Activated CD8-positive, alpha-beta memory T cell treated with anti-CD3 and anti-CD28 coated beads, Interleukin-2, amount 50 U/mL, for 4 hours (primary cell): ENCODE results near the gene FHL1.
"Not testable (repeated sequence)": the region's sequence is repeated elsewhere in the genome, so short reads cannot be mapped to it uniquely, and the experiment has no call there.

ENCODE experiments used
- DNase-seq: peaks from one replicate; pipeline ENCODE4 v3.0.0-alpha.2; 2020

The FHL1 gene

GRCh38 chrX:136147976-136148375, 643 bp downstream of the FHL1 start:
- no peak for DNase-seq

- DNase-seq, result no peak
These were observed 1.1 kb downstream of the FHL1 start for GRCh38 chrX:136148391-136148790.

DNA sequence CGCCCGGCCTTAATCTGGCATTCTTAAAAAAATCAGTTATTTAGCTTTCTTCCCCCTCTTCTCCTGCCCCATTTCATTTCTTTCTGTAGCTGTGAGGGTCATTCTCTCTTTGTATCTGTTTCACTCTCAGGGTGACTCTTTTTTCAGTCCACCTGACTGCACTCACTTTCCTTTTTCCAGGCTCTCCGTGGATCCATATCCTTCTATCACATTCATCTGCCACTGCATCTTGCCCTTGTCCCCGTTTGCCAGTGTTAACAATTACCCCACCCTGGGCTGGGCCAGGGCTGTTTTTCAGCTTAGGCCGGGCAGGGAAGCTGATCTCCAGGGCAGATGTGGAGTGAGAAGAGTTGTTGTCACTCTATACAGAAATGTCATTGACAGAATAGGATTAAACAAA, 7.7 kb downstream of the FHL1 start:
- DNase-seq, result no peak

DNA sequence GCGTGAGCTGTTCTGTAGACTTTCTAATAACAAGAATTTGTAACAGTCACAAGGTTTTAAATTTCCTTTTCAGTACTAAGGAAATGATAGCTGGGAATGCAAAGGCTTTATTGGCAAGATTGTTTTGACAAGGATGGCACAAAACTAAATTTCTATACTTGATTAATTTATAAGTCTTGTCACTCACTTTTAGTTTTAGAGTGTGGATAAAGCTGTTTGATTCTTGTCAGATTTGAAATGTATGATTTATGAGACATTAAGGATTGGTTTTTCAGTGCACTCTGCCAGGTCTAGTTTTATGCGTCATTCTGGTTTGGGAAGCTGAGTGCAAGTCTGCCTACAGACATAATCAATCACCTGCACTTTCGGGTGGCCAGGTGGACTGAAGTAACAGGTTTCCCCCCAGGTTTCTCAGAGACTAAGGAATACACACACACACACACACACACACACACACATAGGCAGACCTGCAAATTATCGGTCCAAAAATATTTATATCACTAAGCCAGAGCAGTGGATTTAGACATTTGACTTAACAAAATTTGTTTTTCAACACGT, 9.3 kb downstream of the FHL1 start:
- DNase-seq, result no peak

DNA sequence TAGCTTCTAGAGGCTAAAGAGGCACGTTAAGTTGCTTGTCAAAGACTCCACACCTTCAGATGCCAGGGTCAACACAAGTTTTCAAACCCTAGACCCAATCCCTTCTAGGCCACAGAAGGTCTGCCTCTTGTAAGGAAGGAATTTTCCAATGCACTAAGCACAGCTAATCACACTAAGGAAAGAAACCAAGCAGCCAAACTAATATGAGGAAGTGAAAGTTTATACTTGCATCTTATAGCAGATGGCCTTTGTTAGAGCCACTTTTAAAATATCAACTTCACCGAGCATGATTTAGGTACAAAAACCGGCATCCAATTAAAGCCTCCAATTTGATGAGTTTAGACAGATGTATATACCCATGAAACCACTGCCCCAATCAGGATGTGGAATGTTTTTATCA, 9.9 kb downstream of the FHL1 start:
- DNase-seq, result no peak

DNA sequence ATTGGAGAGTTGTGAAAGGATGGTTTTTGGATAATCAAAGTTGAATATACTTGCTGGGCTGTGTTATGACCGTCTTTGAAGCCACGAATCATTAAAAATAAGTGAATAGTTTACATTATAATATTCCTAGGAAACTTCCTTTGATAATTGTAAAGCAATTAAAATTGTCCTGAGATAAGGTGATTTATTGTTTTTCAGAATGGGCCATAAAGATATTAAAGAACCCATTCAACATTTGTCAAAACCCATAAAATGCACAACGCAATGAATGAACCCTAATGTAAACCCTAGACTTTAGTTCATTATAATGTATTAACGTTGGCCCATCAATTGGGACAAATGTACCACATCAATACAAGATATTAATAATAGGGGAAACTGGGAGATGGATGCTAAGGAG, 11.4 kb downstream of the FHL1 start:
- no peak for DNase-seq

- DNase-seq, result no peak
These were observed 12.3 kb downstream of the FHL1 start for GRCh38 chrX:136159611-136160025.

GRCh38 chrX:136162827-136163570, 15.7 kb downstream of the FHL1 start:
- peak; percentile 37 for DNase-seq

DNA sequence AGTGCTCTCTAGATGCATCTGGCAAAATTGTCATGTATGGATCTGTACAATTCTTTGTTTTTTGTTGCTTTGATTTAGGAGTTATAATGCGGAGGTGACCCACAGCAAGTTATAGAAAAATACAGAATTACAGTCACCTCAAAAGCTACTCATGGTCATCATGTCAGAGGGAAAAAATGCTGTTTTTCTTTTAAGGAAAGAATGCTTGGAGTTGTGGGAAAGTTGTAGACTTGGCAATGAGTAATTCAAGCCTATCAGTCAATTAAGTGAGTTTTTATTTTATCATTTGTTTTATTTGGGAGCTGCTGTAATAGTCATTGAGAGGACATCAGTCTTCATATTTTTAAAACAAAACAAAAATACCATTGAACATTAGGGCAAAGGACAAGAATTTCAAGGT, 16.4 kb downstream of the FHL1 start:
- no peak for DNase-seq

- DNase-seq, result no peak
These were observed 18.1 kb downstream of the FHL1 start for GRCh38 chrX:136165406-136165805.

DNA sequence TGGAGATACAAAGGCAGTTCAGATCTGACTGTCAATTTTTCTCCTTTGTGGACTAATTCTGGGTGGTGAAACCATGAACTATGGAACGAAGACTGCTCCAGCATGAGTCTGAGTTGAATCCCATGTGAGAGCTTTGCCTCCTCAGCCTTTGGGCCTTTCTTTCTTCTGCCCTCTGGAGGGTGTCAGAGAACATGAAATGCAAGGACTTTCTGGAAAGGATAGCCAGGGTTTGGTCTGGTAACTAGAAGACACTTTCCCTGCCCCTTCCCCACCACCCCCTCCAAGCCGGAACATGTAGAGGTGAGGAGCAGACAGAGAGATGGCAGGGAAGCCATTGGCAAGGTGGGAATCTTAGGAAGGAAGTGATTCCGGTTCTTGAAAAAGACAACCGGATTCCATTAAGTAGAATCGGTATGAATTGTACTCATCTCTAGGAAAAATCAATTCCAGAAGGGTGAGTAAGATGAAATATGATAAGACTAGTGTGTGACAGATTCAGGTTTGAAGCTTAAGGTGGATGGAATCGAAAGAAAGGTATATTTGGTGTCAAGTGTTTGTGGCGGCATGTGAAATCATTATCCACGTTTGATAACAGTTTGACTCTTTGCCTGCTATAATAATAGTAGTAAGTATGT, 19.0 kb downstream of the FHL1 start:
- no peak for DNase-seq

GRCh38 chrX:136167989-136168388, 20.7 kb downstream of the FHL1 start:
- not testable (repeated sequence) for DNase-seq

DNA sequence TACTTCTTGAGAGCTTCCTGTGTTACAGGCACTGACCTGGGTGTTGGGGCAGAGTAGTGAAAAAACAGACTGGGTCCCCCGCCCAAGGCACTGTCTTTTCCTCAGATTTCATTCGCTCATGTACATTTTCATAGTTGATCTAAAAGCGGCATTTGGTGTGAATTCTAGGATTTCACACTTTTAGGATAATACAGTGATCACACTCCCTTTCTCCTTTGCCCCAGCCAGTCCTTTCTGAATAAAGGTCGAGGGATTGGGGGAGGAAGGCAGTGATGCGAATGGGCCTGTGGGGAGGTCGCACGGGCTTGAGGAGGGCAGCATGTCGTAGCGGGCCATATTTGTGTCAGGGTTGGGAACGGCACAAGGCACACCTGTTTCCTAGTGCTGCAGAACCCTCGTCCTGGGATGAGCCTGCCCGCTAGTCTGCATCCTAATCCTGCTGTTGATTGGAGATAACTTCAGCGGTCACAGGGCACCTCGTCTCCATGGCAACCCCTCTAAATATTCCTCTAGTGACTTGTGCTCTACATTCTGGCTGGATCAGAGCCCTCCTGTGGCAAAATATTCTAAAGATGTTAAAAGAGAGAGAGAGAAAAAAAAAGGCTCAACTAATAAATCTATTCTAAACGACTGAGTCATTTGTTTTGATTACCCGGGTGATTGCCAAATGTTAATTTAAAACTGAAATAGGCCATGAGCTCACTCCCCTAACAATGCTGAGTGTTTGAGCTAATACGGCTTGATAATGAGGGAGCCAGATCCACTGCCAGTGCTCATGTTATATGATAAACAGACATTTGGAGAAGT, 21.8 kb downstream of the FHL1 start:
- no peak for DNase-seq

DNA sequence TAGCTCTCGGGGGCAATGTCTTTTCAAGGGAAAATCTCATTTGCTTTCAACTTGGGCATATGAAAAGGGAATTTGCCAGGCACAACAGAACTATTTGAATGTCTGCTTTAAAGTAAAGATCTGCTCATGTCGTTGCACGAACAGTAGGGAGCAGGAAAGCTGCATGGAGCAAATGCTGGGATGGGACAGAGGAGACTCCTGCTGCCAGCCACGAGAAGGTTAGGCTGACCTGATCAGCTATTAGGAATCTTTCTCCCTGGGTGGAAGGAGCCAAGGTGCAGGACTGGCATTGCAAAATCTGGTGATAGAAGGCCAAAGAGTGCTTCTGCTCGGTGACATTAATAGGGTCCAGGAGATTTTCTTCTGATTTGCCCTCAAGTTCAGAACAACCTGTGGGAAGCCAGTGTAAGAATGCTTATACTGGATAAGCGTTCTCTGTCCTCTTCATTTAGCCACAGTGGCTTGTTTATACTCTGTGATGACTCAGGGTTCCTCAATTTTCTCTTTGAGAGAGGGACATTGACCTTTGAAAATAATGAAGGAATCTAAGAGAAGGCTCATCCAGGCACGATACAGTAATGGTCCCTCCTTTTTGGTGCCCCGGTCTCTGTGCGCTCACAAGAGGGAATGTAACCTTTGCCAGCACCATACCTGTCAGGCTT, 22.9 kb downstream of the FHL1 start:
- no peak for DNase-seq

DNA sequence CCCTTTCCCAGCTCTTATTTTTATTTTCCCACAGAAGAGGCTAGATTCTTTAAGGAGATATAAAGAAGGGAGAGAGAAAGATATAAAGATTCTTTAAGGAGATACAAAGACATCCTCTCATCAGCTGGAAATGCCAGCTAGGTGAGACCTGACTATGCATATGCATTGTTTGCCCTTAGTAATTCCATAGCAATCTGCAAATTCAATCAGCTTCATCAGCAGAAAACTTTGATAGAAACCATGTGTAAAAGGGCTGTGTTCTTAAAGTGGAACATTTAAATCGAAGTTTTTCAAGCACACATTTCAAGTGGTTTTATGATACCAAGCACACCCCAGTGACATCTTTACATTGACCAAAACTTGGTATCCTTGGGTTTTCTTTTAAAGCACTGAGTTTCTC, 24.1 kb downstream of the FHL1 start:
- DNase-seq, result no peak

DNA sequence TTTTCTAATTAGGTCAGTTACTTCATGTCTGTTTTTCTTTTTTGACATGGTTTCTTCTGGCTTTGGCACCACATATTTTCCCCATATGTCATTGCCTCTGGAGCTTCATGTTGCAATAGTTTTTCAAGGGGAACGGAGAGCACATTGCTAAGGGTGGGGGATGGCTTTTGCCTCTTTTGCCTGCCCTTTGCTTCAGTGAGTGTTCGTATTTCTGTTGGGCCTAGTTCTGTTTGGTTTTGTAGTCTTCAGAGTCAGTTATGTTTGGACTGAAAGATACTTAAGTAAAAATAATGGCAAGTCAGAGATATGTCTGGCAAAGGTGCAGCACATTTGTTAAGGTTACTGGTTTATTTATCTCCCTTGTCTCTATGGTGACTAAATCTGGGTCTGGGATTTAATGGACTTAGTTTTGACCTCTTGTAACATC, 29.1 kb downstream of the FHL1 start:
- no peak for DNase-seq

- no peak for DNase-seq
These were observed 31.8 kb downstream of the FHL1 start for GRCh38 chrX:136179133-136179532.

DNA sequence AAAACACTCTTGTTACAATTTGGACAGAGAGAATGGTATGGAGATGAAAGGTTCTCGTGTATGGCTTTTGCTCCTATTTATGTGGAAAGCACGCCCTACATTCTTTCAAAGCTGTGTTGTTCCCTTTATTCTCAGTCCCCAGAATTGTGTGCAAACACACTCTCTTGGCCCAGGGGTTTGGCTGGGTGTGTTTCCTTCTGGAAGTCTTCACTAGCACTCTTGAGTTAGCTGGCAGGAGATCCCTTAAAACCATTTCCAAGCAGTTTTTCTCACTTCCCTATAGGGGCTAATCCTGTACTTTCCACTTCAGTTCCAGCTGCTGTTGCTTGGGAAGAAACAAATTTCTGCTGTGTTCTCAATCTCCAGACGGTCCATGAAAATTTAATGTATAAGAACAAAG, 35.1 kb downstream of the FHL1 start:
- no peak for DNase-seq

DNA sequence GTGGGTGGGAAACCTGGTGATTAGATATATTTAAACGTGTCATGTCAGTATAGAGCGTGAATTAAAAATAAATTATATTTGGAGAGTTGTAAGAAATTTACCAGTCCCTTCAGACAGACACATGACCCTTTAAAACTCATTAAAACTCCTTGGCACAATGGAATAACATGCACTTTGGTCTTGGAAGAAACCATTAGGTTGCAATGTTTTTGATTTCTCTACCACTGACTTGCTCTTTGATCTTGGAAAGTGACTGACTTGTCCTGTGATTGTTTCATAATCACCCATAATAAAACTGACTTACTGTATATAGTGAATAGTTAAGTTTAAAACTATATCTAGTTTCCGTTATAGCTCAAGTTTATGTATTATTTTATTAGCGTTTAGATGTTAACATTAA, 35.8 kb downstream of the FHL1 start:
- DNase-seq, result no peak

DNA sequence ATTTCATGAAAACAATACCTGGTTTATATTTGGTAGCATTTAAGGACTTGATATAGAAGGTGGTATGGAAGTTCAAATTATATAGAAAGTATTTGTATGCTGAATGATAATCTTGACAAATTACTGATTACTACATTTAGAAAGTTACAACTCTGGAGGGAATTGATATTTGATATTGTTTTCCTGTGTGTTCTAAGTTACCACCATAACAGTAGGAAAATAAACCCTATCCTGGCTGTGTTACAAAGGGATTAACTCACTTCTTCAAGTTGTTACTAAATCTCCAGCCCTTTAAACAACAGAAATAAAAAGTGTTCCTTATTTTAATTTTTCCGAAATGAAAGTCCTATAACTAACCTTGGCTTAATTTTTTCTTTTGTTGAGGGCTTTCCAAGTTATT, 36.6 kb downstream of the FHL1 start:
- no peak for DNase-seq

DNA sequence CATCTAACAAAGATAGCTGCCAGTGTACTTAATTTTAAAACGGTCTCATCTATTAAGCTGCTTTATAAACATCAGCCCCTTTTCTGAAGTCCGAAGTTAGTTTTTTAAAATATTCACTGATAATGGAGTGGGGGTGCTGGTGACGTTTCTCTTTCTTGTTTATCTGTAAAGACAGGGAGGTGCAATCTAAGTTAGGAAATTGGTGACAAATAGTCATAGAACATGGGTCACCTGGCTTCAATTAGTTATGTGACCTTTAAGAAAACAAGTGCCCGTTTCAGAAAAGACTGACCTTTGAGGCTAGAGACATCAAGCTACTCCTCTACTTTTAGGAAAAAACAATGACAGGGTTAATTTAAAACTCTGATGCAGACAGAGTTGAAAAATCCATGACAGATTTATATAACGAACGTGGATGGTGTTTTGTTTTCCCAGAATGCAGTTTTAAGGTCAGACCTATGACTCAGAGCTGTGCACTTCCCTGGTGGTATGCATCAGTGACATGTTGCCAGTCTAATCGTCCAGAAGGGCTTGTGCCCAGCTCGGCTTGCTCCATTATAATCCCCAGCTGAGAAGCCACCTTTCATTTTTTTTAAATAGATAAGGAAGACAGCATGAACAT, 38.2 kb downstream of the FHL1 start:
- DNase-seq, result no peak

- DNase-seq, result no peak
These were observed 38.7 kb downstream of the FHL1 start for GRCh38 chrX:136186023-136186413.

DNA sequence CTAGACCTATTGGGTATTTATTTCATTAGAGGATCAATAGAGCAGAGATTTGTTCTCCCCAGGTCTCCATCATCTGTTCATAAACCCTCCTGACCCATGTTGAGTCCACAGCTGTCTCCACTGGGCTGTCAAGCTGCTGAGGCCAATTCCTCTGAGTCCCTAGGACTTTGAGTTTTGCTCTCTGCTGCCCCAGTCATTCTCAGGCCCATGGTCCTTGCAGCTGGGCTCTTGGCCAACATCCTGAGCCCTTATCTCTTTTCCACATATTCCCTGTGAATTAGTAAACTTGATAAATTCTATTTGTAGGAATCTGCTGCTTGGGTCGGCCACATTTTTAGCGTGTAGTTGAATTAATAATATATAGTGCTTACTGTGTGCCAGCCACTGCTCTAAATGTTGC, 41.9 kb downstream of the FHL1 start:
- DNase-seq, result no peak
